K562 (cell line): ENCODE data around the gene PDE8A. TPM values are rescaled to one million over a fixed set of nuclear protein-coding genes. Genes with fewer than 3 reads are reported as not detected.

Source experiments
- EGR1 ChIP-seq: fragments of 450-650 bp; conservative IDR thresholded peaks from 2 replicates; pipeline ENCODE4 v1.6.1; 2017; ENCODE audit warnings: mild to moderate bottlenecking
- GTF3C2 ChIP-seq: IDR thresholded peaks from 3 replicates; pipeline ENCODE4 v1.6.1; 2011; ENCODE audit warnings: borderline replicate concordance, mild to moderate bottlenecking, moderate library complexity; ENCODE audit not compliant: insufficient read length; ENCODE audit errors: extremely low read depth
- ZBTB40 ChIP-seq, 2 experiments: fragments of 450-650 bp in 1 of 2; sonication (generic) in 1 of 2; formaldehyde crosslinking in 1 of 2; IDR thresholded peaks; 2 replicates each; pipeline versions ENCODE4 v1.7.1 to v1.9.0; 2016 to 2022; ENCODE audit warnings: inconsistent platforms in 1 of 2, mild to moderate bottlenecking in 1 of 2, missing genetic modification reagents in 1 of 2
- polyA plus RNA-seq, 8 experiments: library from polyadenylated mRNA; depleted of rRNA in 4 of 8; stranded (reverse) in 5 of 8; unstranded in 3 of 8; fragments of >200 nt; fragmentation: Nextera tagmentation in 2 of 8; fragmentation: Illumina TruSeq in 1 of 8; extraction: Ambion mirVana in 2 of 8; extraction: Trizol in 1 of 8; gene quantifications; 2 replicates each; pipeline versions ENCODE4 v1.2.1 to v1.2.3, GENCODE V29; 2011 to 2014; ENCODE audit warnings: inconsistent platforms in 1 of 8, missing spikeins in 1 of 8
- total RNA-seq, 7 experiments: library from RNA; depleted of rRNA in 6 of 7; stranded (reverse); fragments of >200 nt in 6 of 7; fragmentation: Illumina TruSeq in 2 of 7; extraction: Trizol in 2 of 7; gene quantifications; 2 replicates each; pipeline versions ENCODE4 v1.2.1 to v1.2.3, GENCODE V29; 2011 to 2021; ENCODE audit warnings: low replicate concordance in 1 of 7

PDE8A gene
- total and polyA plus RNA-seq, 9 of the 15 experiments (the other 6 are each of a cell fraction or from before 2014, with no cell fraction given), result 5.9 to 40.3 (median 19.8) TPM

- peak; percentile 77 for TF ChIP-seq ZBTB40 (IDR thresholded peaks at IDR 0.05)
- TF ChIP-seq ZBTB40 (CRISPR knock-in tag; IDR thresholded peaks at IDR 0.05), result peak; percentile 60; the same call in 1 of the 2 replicates
- no peak for TF ChIP-seq GTF3C2
- no peak for TF ChIP-seq EGR1
Measured at GRCh38 chr15:85086855-85087254, 105.2 kb downstream of the PDE8A start (continued).
